Tibial artery (tissue), 4 donors: ENCODE data around the gene TMCC1.

Experiments used
- DNase-seq, 2 donors: peaks; one replicate each; pipeline ENCODE4 v3.0.0-alpha.2; 2019
- H3K27ac ChIP-seq, 2 donors: fragments of 200-600 bp; sonication (generic) in 1 of 2; 1 replicate in 1 of 2; 2 replicates in 1 of 2; pipeline ENCODE4 v1.5.1; 2018 to 2019; ENCODE audit warnings: mild to moderate bottlenecking in 1 of 2
- H3K27me3 ChIP-seq, 2 donors: fragments of 200-600 bp; sonication (generic) in 1 of 2; one replicate each; pipeline versions ENCODE4 v1.5.1 to v1.6.0; 2016 to 2019
- H3K36me3 ChIP-seq, 3 donors: fragments of 200-600 bp; sonication (generic) in 2 of 3; one replicate each; pipeline ENCODE4 v1.5.1; 2016 to 2019; ENCODE audit warnings: mild to moderate bottlenecking in 2 of 3
- H3K4me1 ChIP-seq, 4 donors: fragments of 200-600 bp; sonication (generic) in 2 of 4; 1 replicate in 3 of 4; 2 replicates in 1 of 4; pipeline ENCODE4 v1.5.1; 2016 to 2019
- H3K4me3 ChIP-seq, 2 donors: fragments of 200-600 bp; sonication (generic) in 1 of 2; 1 replicate in 1 of 2; 2 replicates in 1 of 2; pipeline ENCODE4 v1.5.1; 2018 to 2019; ENCODE audit warnings: mild to moderate bottlenecking in 2 of 2
- H3K9me3 ChIP-seq, 3 donors: fragments of 200-600 bp; sonication (generic) in 1 of 3; one replicate each; pipeline ENCODE4 v1.5.1; 2016 to 2019
- CTCF ChIP-seq, 2 experiments: fragments of 200-600 bp in 1 of 2; fragments of 450-650 bp in 1 of 2; IDR thresholded peaks; one replicate each; pipeline ENCODE4 v1.5.1; 2017 to 2019; ENCODE audit warnings: antibody characterized with exemption in 2 of 2, mild to moderate bottlenecking in 1 of 2, moderate library complexity in 1 of 2
- intact Hi-C: fragments of 100-400 bp; cut with DNase I; formaldehyde crosslinking; loops from one replicate; pipeline ENCODE4 v1.15.0; 2023; ENCODE audit warnings: low total_unique reads

Gene TMCC1

GRCh38 chr3:129688271-129688895 lies 205.1 kb downstream of the TMCC1 start:
- intact Hi-C loops: no loop called here
- TF ChIP-seq CTCF (IDR thresholded peaks at IDR 0.05): no peak
- DNase-seq: peak; percentile 68 to 73
- no peaks in the 10 kb centered on the region for H3K9me3 ChIP-seq
- H3K36me3 ChIP-seq: no peaks in the 10 kb centered on the region
- H3K27me3 ChIP-seq: no peaks in the 10 kb centered on the region
- peak overlapping the region; percentile 35 to 38 for H3K4me3 ChIP-seq
- peak overlapping the region; percentile 28 to 57 for H3K27ac ChIP-seq
- peaks cover 0 to 36% (median 23%) of the 10 kb centered on the region in 4 donors for H3K4me1 ChIP-seq

GRCh38 chr3:129687586-129688125 lies 205.9 kb downstream of the TMCC1 start:
- DNase-seq: no peak
- H3K27me3 ChIP-seq: no peaks in the 10 kb centered on the region
- intact Hi-C loops: no loop called here
- no peaks in the 10 kb centered on the region for H3K36me3 ChIP-seq
- no peak for TF ChIP-seq CTCF (IDR thresholded peaks at IDR 0.05)
- no peaks in the 10 kb centered on the region for H3K9me3 ChIP-seq
- peaks cover 0 to 36% (median 23%) of the 10 kb centered on the region in 4 donors for H3K4me1 ChIP-seq
- H3K27ac ChIP-seq: peak overlapping the region in 1 of 2 donors; percentile 57
- no peak overlapping the region for H3K4me3 ChIP-seq

- H3K27ac ChIP-seq: no peak overlapping the region
- H3K9me3 ChIP-seq: no peaks in the 10 kb centered on the region
- no peak for TF ChIP-seq CTCF (IDR thresholded peaks at IDR 0.05)
- intact Hi-C loops: no loop called here
- H3K36me3 ChIP-seq: no peaks in the 10 kb centered on the region
- DNase-seq: no peak
- H3K4me3 ChIP-seq: no peak overlapping the region
- no peaks in the 10 kb centered on the region for H3K27me3 ChIP-seq
- peaks cover 0 to 36% (median 23%) of the 10 kb centered on the region in 4 donors for H3K4me1 ChIP-seq
Measured at GRCh38 chr3:129686941-129687340, 206.6 kb downstream of the TMCC1 start.

- DNase-seq: no peak
- H3K36me3 ChIP-seq: no peaks in the 10 kb centered on the region
- TF ChIP-seq CTCF (IDR thresholded peaks at IDR 0.05): no peak
- H3K4me3 ChIP-seq: no peak overlapping the region
- intact Hi-C loops: no loop called here
- H3K9me3 ChIP-seq: no peaks in the 10 kb centered on the region
- H3K27me3 ChIP-seq: no peaks in the 10 kb centered on the region
- peaks cover 0 to 32% (median 22%) of the 10 kb centered on the region in 4 donors for H3K4me1 ChIP-seq
- no peak overlapping the region for H3K27ac ChIP-seq
Measured at GRCh38 chr3:129684270-129684669, 209.2 kb downstream of the TMCC1 start.

GRCh38 chr3:129683201-129683600 lies 210.3 kb downstream of the TMCC1 start:
- Histone ChIP-seq H3K27me3 (no peaks in the 10 kb centered on the region), H3K4me3 (no peak overlapping the region), H3K36me3 (no peaks in the 10 kb centered on the region), H3K27ac (no peak overlapping the region), H3K4me1 (peaks cover 0 to 21% (median 14%) of the 10 kb centered on the region in 4 donors), H3K9me3 (no peaks in the 10 kb centered on the region)
- intact Hi-C loops: no loop called here
- DNase-seq: no peak
- TF ChIP-seq CTCF (IDR thresholded peaks at IDR 0.05): no peak
